HL-60 (cell line): ENCODE measurements around the gene ELMO1.

Experiments
- DNase-seq, 2 experiments: peaks; one replicate each; pipeline ENCODE4 v3.0.0-alpha.2; 2010 to 2020; ENCODE audit warnings: low read depth in 1 of 2, low spot score in 1 of 2
- H3K27ac ChIP-seq: fragments of 250-450 bp; sonication (Bioruptor Pico); replicated peaks from 2 replicates; pipeline ENCODE4 v1.5.1; 2020; ENCODE audit warnings: mild to moderate bottlenecking, moderate library complexity
- H3K27me3 ChIP-seq: fragments of 250-450 bp; sonication (Bioruptor Pico); 2 replicates; pipeline ENCODE4 v1.5.1; 2021; ENCODE audit warnings: mild to moderate bottlenecking, moderate library complexity; ENCODE audit not compliant: insufficient read depth, poor library complexity, severe bottlenecking
- H3K4me3 ChIP-seq: replicated peaks from 2 replicates; pipeline ENCODE4 v1.5.1; 2011; ENCODE audit warnings: mild to moderate bottlenecking, control low read depth, low read length; ENCODE audit not compliant: insufficient read depth
- CTCF ChIP-seq: IDR thresholded peaks from one replicate; pipeline ENCODE4 v1.5.1; 2011; ENCODE audit warnings: low read length, control low read depth, inconsistent platforms; ENCODE audit not compliant: insufficient read depth
- GABPA ChIP-seq: IDR thresholded peaks from 2 replicates; pipeline ENCODE4 v1.6.1; 2012; ENCODE audit warnings: low read depth
- POLR2AphosphoS5 ChIP-seq: IDR thresholded peaks from 2 replicates; pipeline ENCODE4 v1.6.1; 2012; ENCODE audit warnings: low read depth
- SPI1 ChIP-seq: IDR thresholded peaks from 2 replicates; pipeline ENCODE4 v1.6.1; 2012; ENCODE audit warnings: low read depth, mild to moderate bottlenecking, borderline replicate concordance
- TF ChIP-seq, protein P1 (sequence below): IDR thresholded peaks from 2 replicates; pipeline ENCODE4 v1.6.1; 2012; ENCODE audit warnings: low read depth; ENCODE audit not compliant: insufficient replicate concordance

Gene ELMO1

DNA sequence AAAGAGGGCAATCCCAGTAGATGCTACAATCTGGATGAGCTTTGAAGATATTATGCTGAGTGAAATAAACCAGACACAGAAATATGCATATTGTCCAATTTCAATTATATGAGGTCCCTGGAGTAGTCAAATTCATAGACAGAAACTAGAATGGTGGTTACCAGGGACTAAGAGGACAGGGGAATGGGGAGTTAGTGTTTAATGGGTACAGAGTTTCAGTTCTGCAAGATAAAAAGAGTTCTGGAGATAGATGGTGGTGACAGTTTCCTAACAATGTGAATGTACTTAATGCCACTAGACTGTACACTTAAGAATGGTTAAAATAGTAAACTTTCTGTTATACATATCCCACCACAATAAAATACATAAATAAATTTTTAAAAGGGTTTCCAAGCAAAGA, 236.6 kb downstream of the ELMO1 start:
- H3K4me3 ChIP-seq = no peak overlapping the region
- H3K27ac ChIP-seq = no peak overlapping the region
- no peak for DNase-seq
- no peaks in the 10 kb centered on the region for H3K27me3 ChIP-seq
- TF ChIP-seq GABPA (no peak), CTCF (no peak), POLR2AphosphoS5 (no peak)

DNA sequence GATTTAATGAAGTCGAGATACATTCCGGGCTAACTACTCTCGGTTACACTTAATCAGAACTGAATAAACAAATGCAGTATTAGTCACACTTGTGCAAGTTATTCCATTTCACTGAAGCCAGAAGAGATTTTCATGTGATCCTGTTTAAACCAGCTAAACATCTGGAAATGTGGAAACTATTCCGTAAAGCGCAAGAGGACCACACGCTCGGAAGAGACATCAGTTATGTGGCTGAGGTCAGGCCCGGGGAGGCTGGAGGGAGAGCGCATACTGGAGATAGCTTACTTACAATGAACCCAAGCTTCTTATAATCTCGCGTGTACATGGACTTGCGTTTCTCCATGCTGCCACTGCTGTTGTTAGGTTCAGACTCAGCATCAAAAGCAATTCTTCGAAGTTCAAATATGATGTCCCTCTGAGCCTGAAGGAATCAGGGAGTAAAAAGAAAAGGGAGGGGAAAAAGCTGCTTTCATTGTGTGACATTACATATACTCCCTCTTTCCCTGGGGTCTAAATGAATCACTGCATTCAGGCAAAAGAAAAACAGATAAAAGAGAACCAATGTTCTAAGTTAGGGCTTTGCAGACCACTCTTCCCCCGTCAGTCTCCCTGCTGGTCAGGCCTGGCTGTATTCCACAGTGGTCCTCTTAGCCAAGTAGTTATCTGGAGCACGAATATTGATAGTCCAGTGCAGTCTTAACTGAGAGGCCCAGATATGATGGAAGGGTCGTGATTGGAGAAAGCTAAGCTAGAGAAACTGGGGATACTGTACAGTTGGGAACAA, 237.4 kb downstream of the ELMO1 start:
- H3K27ac ChIP-seq = no peak overlapping the region

DNA sequence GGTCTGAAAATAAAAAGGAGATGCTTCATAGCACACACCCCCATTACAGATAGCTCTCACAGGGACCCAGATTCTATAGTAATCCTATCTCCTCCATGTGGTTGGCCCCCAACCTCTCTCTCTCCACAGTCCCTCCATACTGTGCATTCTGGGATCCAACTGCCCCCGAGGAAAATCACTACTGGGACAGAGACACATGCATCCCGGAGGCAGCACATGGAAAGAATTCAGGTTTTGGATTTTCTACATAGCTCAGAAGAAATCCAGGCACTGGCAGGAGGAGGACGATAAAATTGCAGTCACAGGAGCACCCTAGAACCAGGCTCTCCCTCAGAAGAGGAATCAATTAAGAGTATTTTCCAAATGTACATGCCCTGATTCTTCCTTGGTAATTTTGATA, 239.5 kb downstream of the ELMO1 start:
- TF ChIP-seq, protein P1, sequence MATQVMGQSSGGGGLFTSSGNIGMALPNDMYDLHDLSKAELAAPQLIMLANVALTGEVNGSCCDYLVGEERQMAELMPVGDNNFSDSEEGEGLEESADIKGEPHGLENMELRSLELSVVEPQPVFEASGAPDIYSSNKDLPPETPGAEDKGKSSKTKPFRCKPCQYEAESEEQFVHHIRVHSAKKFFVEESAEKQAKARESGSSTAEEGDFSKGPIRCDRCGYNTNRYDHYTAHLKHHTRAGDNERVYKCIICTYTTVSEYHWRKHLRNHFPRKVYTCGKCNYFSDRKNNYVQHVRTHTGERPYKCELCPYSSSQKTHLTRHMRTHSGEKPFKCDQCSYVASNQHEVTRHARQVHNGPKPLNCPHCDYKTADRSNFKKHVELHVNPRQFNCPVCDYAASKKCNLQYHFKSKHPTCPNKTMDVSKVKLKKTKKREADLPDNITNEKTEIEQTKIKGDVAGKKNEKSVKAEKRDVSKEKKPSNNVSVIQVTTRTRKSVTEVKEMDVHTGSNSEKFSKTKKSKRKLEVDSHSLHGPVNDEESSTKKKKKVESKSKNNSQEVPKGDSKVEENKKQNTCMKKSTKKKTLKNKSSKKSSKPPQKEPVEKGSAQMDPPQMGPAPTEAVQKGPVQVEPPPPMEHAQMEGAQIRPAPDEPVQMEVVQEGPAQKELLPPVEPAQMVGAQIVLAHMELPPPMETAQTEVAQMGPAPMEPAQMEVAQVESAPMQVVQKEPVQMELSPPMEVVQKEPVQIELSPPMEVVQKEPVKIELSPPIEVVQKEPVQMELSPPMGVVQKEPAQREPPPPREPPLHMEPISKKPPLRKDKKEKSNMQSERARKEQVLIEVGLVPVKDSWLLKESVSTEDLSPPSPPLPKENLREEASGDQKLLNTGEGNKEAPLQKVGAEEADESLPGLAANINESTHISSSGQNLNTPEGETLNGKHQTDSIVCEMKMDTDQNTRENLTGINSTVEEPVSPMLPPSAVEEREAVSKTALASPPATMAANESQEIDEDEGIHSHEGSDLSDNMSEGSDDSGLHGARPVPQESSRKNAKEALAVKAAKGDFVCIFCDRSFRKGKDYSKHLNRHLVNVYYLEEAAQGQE = no peak
- TF ChIP-seq SPI1 = no peak
- no peak for TF ChIP-seq GABPA
- no peak for TF ChIP-seq POLR2AphosphoS5
- no peak for TF ChIP-seq CTCF
- Histone ChIP-seq H3K27me3 (no peaks in the 10 kb centered on the region), H3K4me3 (no peak overlapping the region), H3K27ac (no peak overlapping the region)
- DNase-seq = no peak

More for the DNA sequence above, 237.4 kb downstream of the ELMO1 start:
- no peak for DNase-seq
- TF ChIP-seq SPI1 (no peak), POLR2AphosphoS5 (no peak), CTCF (no peak), GABPA (no peak)
- TF ChIP-seq, protein P1 = no peak
- H3K27me3 ChIP-seq = no peaks in the 10 kb centered on the region
- no peak overlapping the region for H3K4me3 ChIP-seq
